ENCODE measurements around the gene SERPINB3. TPM values are rescaled to one million over a fixed set of nuclear protein-coding genes. Genes with fewer than 3 reads are reported as not detected.

SERPINB3 gene
- total RNA-seq, 1 experiment from 2014 or later: not detected

- TF ChIP-seq, protein P1, sequence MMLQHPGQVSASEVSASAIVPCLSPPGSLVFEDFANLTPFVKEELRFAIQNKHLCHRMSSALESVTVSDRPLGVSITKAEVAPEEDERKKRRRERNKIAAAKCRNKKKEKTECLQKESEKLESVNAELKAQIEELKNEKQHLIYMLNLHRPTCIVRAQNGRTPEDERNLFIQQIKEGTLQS (IDR thresholded peaks at IDR 0.05): no peak
- TF ChIP-seq POLR2AphosphoS5 (IDR thresholded peaks at IDR 0.05; ENCODE audit: low read depth, low read length): no peak
Measured at GRCh38 chr18:63708650-63709049, 47.0 kb upstream of the SERPINB3 start (continued).

GRCh38 chr18:63707816-63708215 lies 46.1 kb upstream of the SERPINB3 start:
- Histone ChIP-seq H3K9me3 (ENCODE audit: control insufficient read depth in 1 of 2, insufficient read depth in 1 of 2, low read depth in 1 of 2, low read length in 2 of 2) (no peaks in the 10 kb centered on the region), H3K4me1 (ENCODE audit: control insufficient read depth in 1 of 2, insufficient read depth in 2 of 2, low read length in 2 of 2) (no peaks in the 10 kb centered on the region), H4K20me1 (ENCODE audit: insufficient read depth) (no peaks in the 10 kb centered on the region), H3K27ac (ENCODE audit: low read depth, low read length) (no peak overlapping the region), H3K36me3 (ENCODE audit: control insufficient read depth in 1 of 2, insufficient read depth in 2 of 2, low read length in 2 of 2) (no peaks in the 10 kb centered on the region), H3K4me3 (replicated peaks in 1 of 2; ENCODE audit: low read depth in 1 of 2, low read length in 2 of 2) (no peak overlapping the region), H3K27me3 (ENCODE audit: insufficient read depth, low read length) (no peaks in the 10 kb centered on the region), H3K79me2 (ENCODE audit: insufficient read depth, low read length) (no peaks in the 10 kb centered on the region), H3K4me2 (ENCODE audit: low read length) (no peak overlapping the region), H2AFZ (ENCODE audit: low read depth, low read length, poor library complexity, severe bottlenecking) (no peak overlapping the region), H3K9me2 (ENCODE audit: insufficient read depth) (no peaks in the 10 kb centered on the region), H3K9ac (ENCODE audit: low read length) (no peak overlapping the region)
- no peak for DNase-seq (ENCODE audit: low read depth, low spot score)
- TF ChIP-seq POLR2A (IDR thresholded peaks at IDR 0.05; ENCODE audit: borderline replicate concordance, extremely low read depth, insufficient read depth, insufficient read length): no peak
- no peak for TF ChIP-seq POLR2AphosphoS5 (IDR thresholded peaks at IDR 0.05; ENCODE audit: low read depth, low read length)
- TF ChIP-seq SP1 (IDR thresholded peaks at IDR 0.05; ENCODE audit: low read depth): no peak
- TF ChIP-seq TCF7L2 (IDR thresholded peaks at IDR 0.05; ENCODE audit: borderline replicate concordance, extremely low read depth, insufficient read depth, insufficient read length): no peak
- no peak for TF ChIP-seq EZH2phosphoT487 (IDR thresholded peaks at IDR 0.05; ENCODE audit: borderline replicate concordance)
- no peak for TF ChIP-seq SIN3A (IDR thresholded peaks at IDR 0.05; ENCODE audit: low read depth)
- TF ChIP-seq EGR1 (IDR thresholded peaks at IDR 0.05; ENCODE audit: low read depth): no peak
- no peak for TF ChIP-seq ZFX (IDR thresholded peaks at IDR 0.05)
- no peak for TF ChIP-seq YY1 (IDR thresholded peaks at IDR 0.05; ENCODE audit: extremely low read depth, insufficient replicate concordance, low read depth, low read length)
- no peak for TF ChIP-seq CEBPB (IDR thresholded peaks at IDR 0.05; ENCODE audit: low read depth)
- TF ChIP-seq, protein P1 (IDR thresholded peaks at IDR 0.05): no peak
- no peak for TF ChIP-seq ELF1 (IDR thresholded peaks at IDR 0.05; ENCODE audit: borderline replicate concordance, low read depth)
- no peak for ATAC-seq
- ChIA-PET RAD21 (ENCODE audit: low non-redundant PET in 1 of 2, low total read pairs in 2 of 2, uncharacterized antibody in 2 of 2, unreplicated experiment in 2 of 2) (no interaction called here), POLR2A (no interaction called here), CTCF (no interaction called here)
- no TSS peak for BruUV-seq (replicated peaks)
- intact Hi-C loops (cut with micrococcal nuclease): no loop called here

All from HCT116 (cell line).